Activated CD8-positive, alpha-beta memory T cell treated with anti-CD3 and anti-CD28 coated beads for 4 hours (primary cell): Measurements from ENCODE around the gene CDC42BPB.

Source experiments
- DNase-seq, 2 donors: peaks; one replicate each; pipeline ENCODE4 v3.0.0-alpha.2; 2020; ENCODE audit warnings: low read depth in 2 of 2

Gene CDC42BPB

GRCh38 chr14:102944448-102945330 lies 112.7 kb downstream of the CDC42BPB start:
- no peak for DNase-seq

- no peak for DNase-seq
These were observed 113.4 kb downstream of the CDC42BPB start for GRCh38 chr14:102943979-102944378.

DNA sequence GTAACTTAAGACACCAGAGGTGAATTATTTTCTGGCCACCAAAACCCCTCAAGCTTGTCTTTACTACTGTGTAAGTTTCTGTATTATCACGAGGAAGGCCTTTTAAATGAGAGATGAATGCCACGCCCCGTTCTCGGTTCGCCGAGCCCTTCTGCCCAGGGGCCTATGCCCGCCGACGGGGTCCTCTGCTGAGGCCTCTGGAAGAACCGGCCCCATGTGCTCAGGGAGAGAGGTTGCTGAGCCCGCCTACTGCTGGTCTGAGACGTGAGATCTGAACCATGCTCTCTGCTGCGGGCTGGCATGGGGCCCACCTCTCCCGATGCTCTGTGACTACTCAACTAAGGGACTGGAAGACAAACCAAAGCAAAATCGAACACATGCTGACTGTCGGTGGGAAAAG lies 113.9 kb downstream of the CDC42BPB start:
- DNase-seq: no peak

- no peak for DNase-seq
These were observed 115.3 kb downstream of the CDC42BPB start for GRCh38 chr14:102942069-102942468.

GRCh38 chr14:102941419-102942011 lies 115.8 kb downstream of the CDC42BPB start:
- DNase-seq: no peak

DNA sequence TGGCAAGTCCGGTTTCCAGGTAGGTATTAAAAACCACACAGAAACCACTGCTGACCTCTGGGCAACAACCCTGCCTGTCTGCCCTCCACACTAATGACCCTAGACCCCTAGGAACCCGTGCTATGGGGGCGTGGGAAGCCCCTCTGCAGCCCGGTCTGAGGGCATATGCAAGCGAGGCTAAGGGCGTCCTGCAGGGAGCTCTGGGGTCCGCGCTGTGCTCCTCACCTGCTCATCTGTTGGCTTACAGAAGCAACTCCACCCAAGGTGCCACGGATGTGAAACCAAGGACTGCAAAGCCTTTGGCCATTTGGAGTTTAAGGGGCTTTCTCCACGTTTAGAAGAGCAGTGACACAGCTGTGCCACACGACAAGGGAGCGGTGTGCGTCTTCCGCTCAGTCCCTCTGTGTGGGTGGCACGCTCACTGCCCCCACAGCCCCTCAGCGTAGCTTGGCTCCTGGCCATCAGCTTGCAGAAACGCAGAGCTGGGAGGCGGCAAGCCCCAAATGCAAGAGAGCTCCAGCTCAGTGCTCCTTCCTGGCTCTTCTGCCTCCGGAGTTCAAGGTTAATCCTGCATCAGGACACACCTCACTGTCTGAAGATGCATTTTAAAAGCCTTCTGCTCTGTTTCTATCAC lies 116.5 kb downstream of the CDC42BPB start:
- DNase-seq: no peak

- DNase-seq: no peak
These were observed 117.4 kb downstream of the CDC42BPB start for GRCh38 chr14:102939820-102940561.

- no peak for DNase-seq
These were observed 118.0 kb downstream of the CDC42BPB start for GRCh38 chr14:102939329-102939728.

DNA sequence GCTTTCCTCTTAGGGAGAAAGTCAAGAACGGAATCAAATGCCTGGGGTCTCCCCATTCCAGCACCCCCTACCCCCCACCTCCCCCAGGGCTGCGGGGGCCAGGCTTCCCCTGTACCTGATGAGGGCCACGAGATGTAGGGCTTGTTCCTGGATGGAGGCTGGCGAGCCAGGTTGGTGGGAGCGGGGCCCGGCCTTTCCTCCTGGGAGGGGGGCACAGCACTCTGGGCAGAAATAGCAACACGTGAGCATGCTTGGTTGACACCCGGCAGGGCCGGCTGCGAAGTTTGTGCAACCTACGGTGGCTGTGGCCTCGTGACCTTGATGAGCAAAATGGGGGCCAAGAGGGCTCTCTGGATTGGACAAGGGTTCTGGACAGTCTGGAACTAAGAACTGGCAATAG lies 119.2 kb downstream of the CDC42BPB start:
- DNase-seq: no peak

- DNase-seq: no peak
These were observed 119.8 kb downstream of the CDC42BPB start for GRCh38 chr14:102937331-102938175.

DNA sequence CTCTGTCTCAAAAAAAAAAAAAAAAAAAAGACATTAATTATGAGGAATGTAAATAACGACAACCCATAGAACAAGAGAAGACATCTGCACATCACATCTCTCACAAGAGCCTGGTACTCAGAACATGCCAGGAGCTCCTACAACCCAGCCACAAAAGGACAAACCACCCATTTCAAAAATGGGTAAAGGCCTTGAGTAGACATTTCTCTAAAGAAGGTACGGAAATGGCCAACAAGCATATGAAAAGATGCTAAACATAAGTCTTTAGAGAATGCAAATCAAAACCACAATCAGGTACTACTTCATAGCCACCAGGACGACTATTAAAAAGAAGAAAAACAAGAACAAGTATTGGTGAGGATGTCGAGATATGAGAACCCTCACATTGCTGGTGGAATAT lies 121.6 kb downstream of the CDC42BPB start:
- no peak for DNase-seq

DNA sequence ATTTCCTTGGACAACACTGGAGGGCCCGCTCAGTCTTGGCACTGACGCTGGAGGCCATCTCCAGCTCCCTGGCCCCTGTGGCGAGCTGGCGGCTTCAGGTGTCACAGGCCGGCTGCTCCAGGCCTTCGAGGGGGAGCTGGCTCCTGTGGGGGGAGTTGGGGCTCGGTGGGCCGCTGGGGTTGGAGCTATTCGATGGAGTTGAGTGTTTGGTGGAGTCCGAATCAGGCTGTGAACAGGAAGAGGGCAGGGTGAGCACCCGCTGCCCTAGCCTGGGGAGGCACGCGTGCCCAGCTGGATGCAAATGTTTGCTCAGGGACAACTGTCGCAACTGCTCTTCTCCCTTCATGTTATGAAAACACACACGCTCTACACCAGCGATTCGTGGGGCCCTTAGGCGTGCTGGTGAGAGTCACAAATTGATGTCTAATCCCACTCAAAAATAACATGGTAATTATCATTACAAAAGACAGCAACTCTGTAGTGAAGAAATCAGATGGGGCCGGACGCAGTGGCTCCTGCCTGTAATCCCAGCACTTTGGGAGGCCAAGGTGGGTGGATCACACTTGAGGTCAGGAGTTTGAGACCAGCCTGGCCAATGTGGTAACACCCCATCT lies 123.6 kb downstream of the CDC42BPB start:
- no peak for DNase-seq

DNA sequence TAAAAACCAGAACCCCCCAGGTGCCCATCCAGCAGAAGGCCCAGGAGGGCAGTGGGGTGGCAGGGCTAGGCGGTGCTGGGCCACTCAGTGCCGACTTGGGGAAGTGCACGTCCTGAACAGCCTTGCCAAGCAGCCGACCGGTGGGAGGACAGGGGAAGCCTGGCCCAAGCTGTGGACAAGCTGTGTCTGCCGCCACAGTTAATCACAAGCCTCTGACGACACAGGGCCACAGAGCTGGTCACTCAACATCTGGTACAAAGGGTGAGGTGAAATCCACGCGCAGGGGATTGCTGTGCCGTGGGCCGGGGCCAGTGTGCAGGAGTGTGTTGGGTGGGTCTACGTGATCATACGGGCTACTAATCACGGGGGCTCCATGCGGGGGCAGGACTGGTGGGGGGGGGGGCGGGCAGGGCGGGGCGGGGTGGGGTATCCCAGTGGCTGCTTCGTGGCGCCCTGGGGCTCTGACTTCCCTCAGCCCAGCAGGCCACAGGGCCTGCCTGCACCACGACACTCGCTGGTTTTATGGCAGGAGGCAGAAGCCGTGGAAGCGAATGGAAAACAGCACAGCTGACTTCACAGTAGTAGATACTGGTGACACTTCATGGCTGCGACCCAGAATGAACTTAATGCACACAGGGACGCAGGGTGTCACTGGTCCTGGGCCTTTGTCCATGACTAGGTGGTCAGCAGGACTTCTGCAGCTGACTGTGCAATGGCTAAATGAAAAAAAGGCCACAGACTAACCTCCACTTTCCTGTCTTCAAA lies 124.7 kb downstream of the CDC42BPB start:
- DNase-seq: no peak

DNA sequence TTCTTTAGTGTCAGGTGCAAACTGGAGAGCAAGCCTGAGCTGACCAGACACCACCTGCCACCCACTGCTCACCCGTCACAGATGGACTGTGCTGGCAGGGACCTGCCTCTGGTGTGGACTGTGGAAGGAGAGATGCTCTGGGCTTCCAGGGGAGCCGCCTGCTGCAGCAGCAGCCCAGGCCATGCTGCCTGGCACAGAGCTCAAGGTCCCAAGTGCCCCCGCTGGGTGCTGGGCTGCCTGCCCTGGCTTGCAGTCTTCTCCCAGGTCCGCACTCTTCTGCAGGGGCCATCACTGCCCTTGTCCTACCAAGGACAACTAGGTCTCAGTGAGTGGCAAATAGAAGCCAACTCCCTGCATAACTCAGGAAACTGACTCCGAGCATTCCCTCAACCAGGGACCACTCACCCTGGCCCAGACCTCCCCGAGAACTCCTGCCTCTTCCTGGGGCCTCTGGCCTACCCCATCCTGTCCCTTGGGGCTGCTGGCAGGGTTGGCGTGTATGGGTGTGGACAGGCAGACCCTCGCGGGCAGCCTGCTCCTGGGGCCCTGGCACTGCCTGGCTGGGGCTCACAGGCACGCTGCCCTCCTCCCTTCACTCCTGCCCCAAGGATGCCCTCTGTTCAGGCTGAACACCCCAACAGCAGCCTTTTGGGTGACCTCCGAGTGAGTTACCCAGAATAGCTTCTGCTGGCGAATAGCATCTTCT lies 125.6 kb downstream of the CDC42BPB start:
- no peak for DNase-seq

- no peak for DNase-seq
These were observed 126.4 kb downstream of the CDC42BPB start for GRCh38 chr14:102930753-102931579.

DNA sequence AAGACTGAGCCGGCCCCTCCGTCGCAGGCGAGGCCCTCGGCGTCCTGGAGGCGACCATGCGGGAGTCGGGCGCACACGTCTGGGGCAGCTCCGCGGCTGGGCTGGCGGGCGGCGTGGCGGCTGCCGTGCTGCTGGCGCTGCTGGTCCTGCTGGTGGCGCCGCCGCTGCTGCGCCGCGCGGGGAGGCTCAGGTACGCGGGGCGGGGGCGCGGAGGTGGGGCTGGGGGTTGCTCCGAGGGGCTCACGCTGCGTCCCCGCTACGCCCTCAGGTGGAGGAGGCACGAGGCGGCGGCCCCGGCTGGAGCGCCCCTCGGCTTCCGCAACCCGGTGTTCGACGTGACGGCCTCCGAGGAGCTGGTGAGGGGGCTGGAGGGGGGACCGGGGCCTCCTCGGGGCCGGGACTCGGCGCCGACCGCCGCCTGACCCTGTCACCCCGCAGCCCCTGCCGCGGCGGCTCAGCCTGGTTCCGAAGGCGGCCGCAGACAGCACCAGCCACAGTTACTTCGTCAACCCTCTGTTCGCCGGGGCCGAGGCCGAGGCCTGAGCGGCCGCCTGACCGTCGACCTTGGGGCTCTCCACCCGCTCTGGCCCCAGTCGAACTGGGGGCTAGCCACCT lies 127.1 kb downstream of the CDC42BPB start:
- DNase-seq: no peak

DNA sequence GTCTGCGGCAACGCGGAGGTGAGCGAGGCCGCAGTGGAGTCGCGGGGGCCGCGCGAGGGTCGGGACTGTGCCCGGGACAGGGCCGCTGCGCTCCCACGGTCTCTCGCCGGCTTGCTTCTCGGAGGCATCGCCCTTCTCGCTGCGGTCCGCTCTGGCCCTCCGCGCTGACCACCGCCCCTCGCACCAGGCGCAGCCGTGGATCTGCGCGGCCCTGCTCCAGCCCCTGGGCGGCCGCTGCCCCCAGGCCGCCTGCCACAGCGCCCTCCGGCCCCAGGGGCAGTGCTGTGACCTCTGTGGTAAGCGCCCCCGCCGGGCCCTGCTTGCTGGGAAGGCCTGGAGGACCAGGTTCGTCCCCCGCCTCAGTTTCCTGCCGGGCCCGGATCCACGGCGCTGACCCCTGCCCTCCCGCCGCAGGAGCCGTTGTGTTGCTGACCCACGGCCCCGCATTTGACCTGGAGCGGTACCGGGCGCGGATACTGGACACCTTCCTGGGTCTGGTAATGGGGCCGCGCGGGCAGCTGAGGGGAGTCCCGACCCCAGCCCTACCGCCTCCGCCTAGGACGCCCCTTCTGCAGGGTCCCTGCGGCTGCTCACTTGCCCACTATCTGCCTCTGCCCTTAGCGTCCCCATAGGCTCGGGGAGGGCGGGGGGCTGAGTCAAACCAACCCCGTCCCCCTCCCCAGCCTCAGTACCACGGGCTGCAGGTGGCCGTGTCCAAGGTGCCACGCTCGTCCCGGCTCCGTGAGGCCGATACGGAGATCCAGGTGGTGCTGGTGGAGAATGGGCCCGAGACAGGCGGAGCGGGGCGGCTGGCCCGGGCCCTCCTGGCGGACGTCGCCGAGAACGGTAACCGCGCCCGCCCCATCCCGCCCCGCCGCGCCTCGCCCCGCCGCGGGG lies 127.9 kb downstream of the CDC42BPB start:
- DNase-seq: no peak
